Ishikawa (cell line): ENCODE measurements around the gene BCL3.

Source experiments
- CEBPB ChIP-seq: IDR thresholded peaks from 2 replicates; pipeline ENCODE4 v1.6.1; 2012
- CREB1 ChIP-seq: IDR thresholded peaks from 2 replicates; pipeline ENCODE4 v1.6.1; 2012; ENCODE audit warnings: low read depth
- EGR1 ChIP-seq: IDR thresholded peaks from 2 replicates; pipeline ENCODE4 v1.6.1; 2012
- EP300 ChIP-seq: IDR thresholded peaks from 2 replicates; pipeline ENCODE4 v1.6.1; 2012; ENCODE audit warnings: borderline replicate concordance
- FOXM1 ChIP-seq: IDR thresholded peaks from 2 replicates; pipeline ENCODE4 v1.6.1; 2012; ENCODE audit warnings: low read depth, borderline replicate concordance
- NFIC ChIP-seq: IDR thresholded peaks from 2 replicates; pipeline ENCODE4 v1.6.1; 2012
- RAD21 ChIP-seq: IDR thresholded peaks from 2 replicates; pipeline ENCODE4 v1.6.1; 2012; ENCODE audit warnings: low read depth
- TCF12 ChIP-seq: IDR thresholded peaks from 2 replicates; pipeline ENCODE4 v1.6.1; 2012; ENCODE audit warnings: low read depth
- TEAD4 ChIP-seq: IDR thresholded peaks from 2 replicates; pipeline ENCODE4 v1.6.1; 2012
- YY1 ChIP-seq: IDR thresholded peaks from 2 replicates; pipeline ENCODE4 v1.6.1; 2012; ENCODE audit warnings: low read depth
- ZBTB7A ChIP-seq: IDR thresholded peaks from 2 replicates; pipeline ENCODE4 v1.6.1; 2012; ENCODE audit warnings: low read depth
- TF ChIP-seq, protein P1 (sequence below): IDR thresholded peaks from 2 replicates; pipeline ENCODE4 v1.6.1; 2012
- TF ChIP-seq, protein P2 (sequence below): IDR thresholded peaks from 2 replicates; pipeline ENCODE4 v1.6.1; 2012; ENCODE audit warnings: low read depth, mild to moderate bottlenecking

DNA sequence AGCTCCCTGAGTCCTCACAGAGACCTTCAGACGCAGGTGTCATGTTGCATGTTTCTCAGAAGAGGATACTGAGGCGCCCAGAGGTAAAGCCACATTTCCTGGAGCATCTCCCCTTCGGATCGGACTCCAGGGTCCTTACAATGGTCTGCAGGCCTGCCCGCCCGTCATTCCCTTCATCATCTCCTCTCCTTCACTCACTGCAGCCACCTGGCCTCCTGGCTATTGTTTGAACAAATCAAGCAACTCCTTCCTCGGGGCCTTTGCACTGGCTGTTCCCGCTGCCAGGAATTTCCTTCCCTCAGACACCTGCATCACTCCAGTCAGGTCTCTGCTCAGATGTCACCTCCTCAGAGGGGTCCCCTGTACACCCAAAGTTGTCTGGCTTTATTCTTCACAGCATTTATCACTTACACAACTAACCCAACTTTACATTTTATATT, 29.2 kb upstream of the BCL3 start:
- TF ChIP-seq TCF12 = no peak
- no peak for TF ChIP-seq CREB1
- TF ChIP-seq, protein P1, sequence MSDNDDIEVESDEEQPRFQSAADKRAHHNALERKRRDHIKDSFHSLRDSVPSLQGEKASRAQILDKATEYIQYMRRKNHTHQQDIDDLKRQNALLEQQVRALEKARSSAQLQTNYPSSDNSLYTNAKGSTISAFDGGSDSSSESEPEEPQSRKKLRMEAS = no peak
- no peak for TF ChIP-seq TEAD4
- TF ChIP-seq EP300 = no peak
- no peak for TF ChIP-seq ZBTB7A
- TF ChIP-seq, protein P2, sequence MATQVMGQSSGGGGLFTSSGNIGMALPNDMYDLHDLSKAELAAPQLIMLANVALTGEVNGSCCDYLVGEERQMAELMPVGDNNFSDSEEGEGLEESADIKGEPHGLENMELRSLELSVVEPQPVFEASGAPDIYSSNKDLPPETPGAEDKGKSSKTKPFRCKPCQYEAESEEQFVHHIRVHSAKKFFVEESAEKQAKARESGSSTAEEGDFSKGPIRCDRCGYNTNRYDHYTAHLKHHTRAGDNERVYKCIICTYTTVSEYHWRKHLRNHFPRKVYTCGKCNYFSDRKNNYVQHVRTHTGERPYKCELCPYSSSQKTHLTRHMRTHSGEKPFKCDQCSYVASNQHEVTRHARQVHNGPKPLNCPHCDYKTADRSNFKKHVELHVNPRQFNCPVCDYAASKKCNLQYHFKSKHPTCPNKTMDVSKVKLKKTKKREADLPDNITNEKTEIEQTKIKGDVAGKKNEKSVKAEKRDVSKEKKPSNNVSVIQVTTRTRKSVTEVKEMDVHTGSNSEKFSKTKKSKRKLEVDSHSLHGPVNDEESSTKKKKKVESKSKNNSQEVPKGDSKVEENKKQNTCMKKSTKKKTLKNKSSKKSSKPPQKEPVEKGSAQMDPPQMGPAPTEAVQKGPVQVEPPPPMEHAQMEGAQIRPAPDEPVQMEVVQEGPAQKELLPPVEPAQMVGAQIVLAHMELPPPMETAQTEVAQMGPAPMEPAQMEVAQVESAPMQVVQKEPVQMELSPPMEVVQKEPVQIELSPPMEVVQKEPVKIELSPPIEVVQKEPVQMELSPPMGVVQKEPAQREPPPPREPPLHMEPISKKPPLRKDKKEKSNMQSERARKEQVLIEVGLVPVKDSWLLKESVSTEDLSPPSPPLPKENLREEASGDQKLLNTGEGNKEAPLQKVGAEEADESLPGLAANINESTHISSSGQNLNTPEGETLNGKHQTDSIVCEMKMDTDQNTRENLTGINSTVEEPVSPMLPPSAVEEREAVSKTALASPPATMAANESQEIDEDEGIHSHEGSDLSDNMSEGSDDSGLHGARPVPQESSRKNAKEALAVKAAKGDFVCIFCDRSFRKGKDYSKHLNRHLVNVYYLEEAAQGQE = no peak
- TF ChIP-seq YY1 = no peak
- TF ChIP-seq EGR1 = no peak
- no peak for TF ChIP-seq NFIC
- no peak for TF ChIP-seq RAD21
- no peak for TF ChIP-seq FOXM1
- no peak for TF ChIP-seq CEBPB
